ENCODE results near the gene CWC27.
"Not testable (repeated sequence)": the region's sequence is repeated elsewhere in the genome, so short reads cannot be mapped to it uniquely, and the experiment has no call there.

Gene CWC27

GRCh38 chr5:64811050-64811640 lies 42.4 kb downstream of the CWC27 start:
- no peak for TF ChIP-seq CTCF (IDR thresholded peaks at IDR 0.05)
- Histone ChIP-seq H3K27ac (no peak overlapping the region), H3K9me3 (no peaks in the 10 kb centered on the region), H3K27me3 (no peaks in the 10 kb centered on the region), H3K4me3 (ENCODE audit: low read depth in 1 of 2, low read length in 1 of 2) (no peak overlapping the region), H3K36me3 (peaks cover 24% of the 10 kb centered on the region), H3K4me1 (ENCODE audit: control insufficient read depth in 1 of 2, insufficient read depth in 1 of 2, low read depth in 1 of 2, low read length in 1 of 2) (no peaks in the 10 kb centered on the region)

GRCh38 chr5:64814073-64814472 lies 45.3 kb downstream of the CWC27 start:
- Histone ChIP-seq H3K4me1 (ENCODE audit: control insufficient read depth in 1 of 2, insufficient read depth in 1 of 2, low read depth in 1 of 2, low read length in 1 of 2) (no peaks in the 10 kb centered on the region), H3K36me3 (no peaks in the 10 kb centered on the region), H3K4me3 (ENCODE audit: low read depth in 1 of 2, low read length in 1 of 2) (no peak overlapping the region), H3K27ac (no peak overlapping the region), H3K27me3 (no peaks in the 10 kb centered on the region), H3K9me3 (no peaks in the 10 kb centered on the region)
- no peak for TF ChIP-seq CTCF (IDR thresholded peaks at IDR 0.05)

GRCh38 chr5:64818245-64818644 lies 49.5 kb downstream of the CWC27 start:
- no peak overlapping the region for H3K4me3 ChIP-seq (ENCODE audit: low read depth in 1 of 2, low read length in 1 of 2)
- H3K36me3 ChIP-seq, result no peaks in the 10 kb centered on the region
- H3K27me3 ChIP-seq, result no peaks in the 10 kb centered on the region
- H3K27ac ChIP-seq, result no peak overlapping the region
- no peaks in the 10 kb centered on the region for H3K9me3 ChIP-seq
- TF ChIP-seq CTCF (IDR thresholded peaks at IDR 0.05), result no peak
- H3K4me1 ChIP-seq (ENCODE audit: control insufficient read depth in 1 of 2, insufficient read depth in 1 of 2, low read depth in 1 of 2, low read length in 1 of 2), result no peaks in the 10 kb centered on the region

GRCh38 chr5:64819345-64819744 lies 50.6 kb downstream of the CWC27 start:
- not testable (repeated sequence) for H3K27ac ChIP-seq; H3K36me3 ChIP-seq; H3K9me3 ChIP-seq; H3K4me1 ChIP-seq (ENCODE audit: control insufficient read depth in 1 of 2, insufficient read depth in 1 of 2, low read depth in 1 of 2, low read length in 1 of 2); H3K27me3 ChIP-seq; H3K4me3 ChIP-seq (ENCODE audit: low read depth in 1 of 2, low read length in 1 of 2)

- no peak overlapping the region for H3K4me3 ChIP-seq (ENCODE audit: low read depth in 1 of 2, low read length in 1 of 2)
- no peak for TF ChIP-seq CTCF (IDR thresholded peaks at IDR 0.05)
- no peaks in the 10 kb centered on the region for H3K27me3 ChIP-seq
- H3K27ac ChIP-seq, result no peak overlapping the region
- H3K9me3 ChIP-seq, result no peaks in the 10 kb centered on the region
- no peaks in the 10 kb centered on the region for H3K36me3 ChIP-seq
- H3K4me1 ChIP-seq (ENCODE audit: control insufficient read depth in 1 of 2, insufficient read depth in 1 of 2, low read depth in 1 of 2, low read length in 1 of 2), result no peaks in the 10 kb centered on the region
Measured at GRCh38 chr5:64822320-64822719, 53.6 kb downstream of the CWC27 start.

GRCh38 chr5:64826541-64826940 lies 57.8 kb downstream of the CWC27 start:
- Histone ChIP-seq H3K4me3 (ENCODE audit: low read depth in 1 of 2, low read length in 1 of 2) (no peak overlapping the region), H3K27ac (no peak overlapping the region), H3K4me1 (ENCODE audit: control insufficient read depth in 1 of 2, insufficient read depth in 1 of 2, low read depth in 1 of 2, low read length in 1 of 2) (no peaks in the 10 kb centered on the region), H3K27me3 (no peaks in the 10 kb centered on the region), H3K9me3 (no peaks in the 10 kb centered on the region), H3K36me3 (no peaks in the 10 kb centered on the region)
- no peak for TF ChIP-seq CTCF (IDR thresholded peaks at IDR 0.05)
